HG03097 (cell line): ENCODE measurements around the gene ZNF547.
A peak's percentile ranks its signal among the peaks of the same experiment; 100 is the strongest.

Source experiments
- ATAC-seq: cut with Tn5 transposase; IDR thresholded peaks from one replicate; pipeline ENCODE4 v1.9.1; 2021; ENCODE audit not compliant: unreplicated experiment, low FRiP score

The ZNF547 gene

GRCh38 chr19:57362997-57363687 lies at the start of gene ZNF547, which contains the start of gene TRAPPC2B:
ZNF547 (plus strand) TSS chr19:57363551; CDS start chr19:57368556, 5,005 bp downstream.
TRAPPC2B (plus strand) TSS chr19:57363551; CDS start chr19:57364834, 1,283 bp downstream.
- ATAC-seq = peak; percentile 93

DNA sequence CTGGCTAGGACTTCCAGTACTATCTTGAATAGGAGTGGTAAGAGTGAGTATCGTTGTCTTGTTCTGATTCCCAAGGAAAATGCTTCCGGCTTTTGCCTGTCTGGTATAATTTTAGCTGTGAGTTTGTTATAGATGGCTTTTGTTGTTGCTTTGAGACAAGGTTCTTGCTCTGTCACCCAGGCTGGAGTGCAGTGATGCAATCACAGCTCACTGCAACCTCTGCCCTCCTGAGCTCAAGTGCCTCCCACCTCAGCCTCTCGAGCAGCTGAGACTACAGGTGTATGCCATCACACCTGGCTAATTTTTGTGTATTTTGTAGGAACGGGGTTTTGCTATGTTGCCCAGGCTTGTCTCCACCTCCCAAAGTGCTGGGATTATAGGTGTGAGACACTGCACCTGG lies 49.2 kb upstream of the ZNF547 start:
- no peak for ATAC-seq

- no peak for ATAC-seq
These were observed 45.8 kb upstream of the ZNF547 start for GRCh38 chr19:57317503-57317902.

GRCh38 chr19:57319869-57320179 lies 43.5 kb upstream of the ZNF547 start:
- no peak for ATAC-seq

GRCh38 chr19:57320180-57321084 lies 42.9 kb upstream of the ZNF547 start, which contains the start of gene ZNF543:
ZNF543 (plus strand) TSS chr19:57320472; CDS start chr19:57320854, 382 bp downstream.
- ATAC-seq = peak; percentile 98

DNA sequence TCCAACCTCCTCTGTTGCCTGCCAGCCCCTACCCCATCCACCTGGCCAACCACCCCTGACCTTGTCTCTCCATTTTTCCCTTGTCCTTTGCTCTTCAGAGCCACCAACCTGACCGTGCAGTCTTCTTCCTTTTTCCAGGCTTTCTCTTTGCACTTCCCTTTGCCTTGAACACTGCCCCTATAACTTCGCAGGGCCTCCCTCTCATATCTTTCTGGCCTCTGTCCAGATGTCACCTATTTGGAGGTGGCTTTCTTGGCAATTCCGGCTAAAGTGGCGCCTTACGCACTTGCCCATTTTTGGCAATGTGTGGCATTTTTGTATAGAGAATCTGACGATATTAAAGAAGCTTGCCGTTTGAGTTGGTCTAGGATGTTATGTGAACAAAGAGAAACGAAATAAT lies 42.2 kb upstream of the ZNF547 start:
- no peak for ATAC-seq

DNA sequence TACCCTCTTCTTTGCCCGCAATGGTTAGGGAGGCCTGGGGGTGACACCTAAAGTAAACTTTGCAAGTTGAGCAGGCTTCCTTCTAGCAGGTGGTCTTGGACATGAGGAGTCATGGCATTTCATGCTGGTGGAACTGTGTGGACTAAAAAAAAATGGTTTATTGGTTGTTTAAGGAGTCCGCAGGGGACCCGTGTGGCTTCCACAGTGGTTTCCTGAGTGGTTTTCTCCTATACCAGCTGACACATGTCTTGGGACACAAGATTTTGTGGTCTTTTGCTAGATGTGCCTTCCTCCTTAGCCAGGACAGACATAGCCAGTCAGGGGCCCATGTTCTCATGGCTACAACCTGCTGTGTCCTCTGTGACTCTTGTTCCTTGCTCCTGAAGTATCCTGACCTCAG lies 41.6 kb upstream of the ZNF547 start:
- ATAC-seq = no peak

DNA sequence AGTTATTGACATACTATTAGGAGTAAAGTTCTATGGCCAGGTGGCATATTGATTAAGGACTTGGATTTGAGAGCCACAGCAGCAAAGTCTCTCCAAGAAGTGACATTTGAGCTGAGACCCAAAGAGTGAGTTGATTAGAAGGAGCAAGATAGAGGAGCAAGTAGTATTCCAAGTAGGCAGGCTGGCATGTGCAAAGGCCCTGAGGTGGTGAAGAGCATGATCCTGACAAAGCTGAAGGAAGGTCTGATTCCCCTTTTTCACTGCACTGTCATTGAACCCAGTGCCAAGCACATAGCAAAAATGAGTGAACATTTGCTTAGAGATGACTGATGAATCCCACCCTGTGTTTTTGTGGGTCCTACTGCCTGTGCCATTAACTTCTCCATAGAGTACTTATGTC lies 38.4 kb upstream of the ZNF547 start:
- no peak for ATAC-seq

GRCh38 chr19:57327993-57328392 lies 35.4 kb upstream of the ZNF547 start:
- ATAC-seq = no peak

DNA sequence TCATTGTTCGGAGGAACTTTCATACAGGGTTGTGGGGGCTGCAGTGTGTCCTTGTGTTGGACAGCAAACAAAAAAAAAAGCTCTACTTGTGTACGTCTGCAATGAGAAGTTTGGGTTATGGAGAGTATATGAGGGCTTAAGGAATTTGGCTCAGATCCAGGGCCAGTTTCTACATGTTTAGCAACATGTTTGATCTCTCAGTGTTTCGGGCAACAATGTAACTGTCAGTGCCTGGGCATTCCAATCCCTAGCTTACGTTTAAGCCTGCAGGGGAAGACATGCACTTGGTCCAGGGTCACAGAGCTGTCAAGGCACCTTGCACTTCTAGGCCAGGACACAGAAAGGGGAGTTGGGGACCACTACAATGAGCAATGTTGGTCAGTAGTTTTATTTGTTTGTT lies 29.2 kb upstream of the ZNF547 start:
- ATAC-seq = no peak

GRCh38 chr19:57338877-57339276 lies 24.5 kb upstream of the ZNF547 start:
- ATAC-seq = no peak

- no peak for ATAC-seq
These were observed 20.8 kb upstream of the ZNF547 start for GRCh38 chr19:57342582-57342981.

DNA sequence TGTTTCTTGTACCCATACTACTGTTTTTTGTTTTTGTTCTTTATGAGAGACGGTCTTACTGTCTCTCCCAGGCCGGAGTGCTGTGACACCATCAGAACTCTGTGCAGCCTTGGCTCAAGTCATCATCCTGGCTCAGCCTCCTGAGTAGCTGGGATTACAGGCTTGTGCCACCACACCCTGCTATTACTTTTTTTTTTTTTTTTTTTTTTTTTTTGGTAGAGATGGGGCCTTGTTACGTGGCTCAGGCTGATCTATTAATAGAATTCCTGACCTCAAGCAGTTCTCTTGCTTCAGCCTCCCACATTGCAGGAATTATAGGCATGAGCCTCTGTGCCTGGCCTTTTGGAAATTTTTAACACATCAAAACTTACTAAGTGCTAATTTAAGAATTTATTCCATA lies 15.2 kb upstream of the ZNF547 start:
- ATAC-seq = no peak

DNA sequence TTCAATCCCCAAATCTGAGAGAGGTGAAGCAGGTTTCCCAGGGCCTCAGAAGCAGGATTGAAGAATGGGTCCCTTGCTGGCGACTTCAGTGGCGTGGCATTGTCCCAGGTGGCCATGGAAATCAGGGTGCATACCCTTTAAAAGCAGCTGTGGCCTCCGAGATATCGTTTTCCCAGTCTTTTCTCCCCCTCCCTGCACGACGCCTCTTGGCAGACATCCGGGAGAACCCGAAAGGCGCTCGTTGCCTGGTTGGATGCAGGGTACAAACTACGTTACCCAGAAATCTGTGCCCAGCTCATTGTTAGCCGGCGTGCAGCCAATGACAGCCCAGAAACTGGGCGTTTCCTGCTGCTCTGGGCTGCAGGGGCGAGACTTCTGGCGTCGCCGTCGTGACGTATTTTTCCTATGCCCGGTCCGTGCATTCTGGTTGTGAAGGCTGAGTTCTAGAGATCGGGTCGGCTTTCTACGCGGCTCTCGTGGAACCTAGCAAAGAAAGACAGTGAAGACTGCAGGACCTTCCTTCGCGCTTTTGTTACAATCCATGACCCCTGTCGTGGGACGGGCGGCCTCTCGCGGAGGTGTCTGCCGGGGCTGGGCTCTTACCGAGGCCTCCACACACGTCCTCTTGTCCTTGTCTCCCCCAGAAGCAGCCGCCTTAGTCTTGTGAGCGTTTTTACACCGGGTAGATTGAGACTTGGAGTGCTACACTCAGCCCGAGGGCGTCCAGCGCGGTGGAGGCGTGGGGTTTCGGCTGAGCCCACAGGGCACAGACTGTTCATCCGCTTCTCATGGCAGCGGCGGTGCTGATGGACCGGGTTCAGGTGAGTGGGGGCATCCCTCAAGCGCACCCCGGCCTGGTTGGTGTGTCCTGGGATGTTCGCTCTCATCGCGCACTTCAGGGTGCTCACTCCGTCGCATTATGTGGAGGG lies 12.2 kb upstream of the ZNF547 start, which contains the start of gene ZNF304:
ZNF304 (plus strand) TSS at position 395 of the 929 bp plus-strand sequence; CDS start at position 789, 394 bp downstream.
- peak; percentile 98 for ATAC-seq

DNA sequence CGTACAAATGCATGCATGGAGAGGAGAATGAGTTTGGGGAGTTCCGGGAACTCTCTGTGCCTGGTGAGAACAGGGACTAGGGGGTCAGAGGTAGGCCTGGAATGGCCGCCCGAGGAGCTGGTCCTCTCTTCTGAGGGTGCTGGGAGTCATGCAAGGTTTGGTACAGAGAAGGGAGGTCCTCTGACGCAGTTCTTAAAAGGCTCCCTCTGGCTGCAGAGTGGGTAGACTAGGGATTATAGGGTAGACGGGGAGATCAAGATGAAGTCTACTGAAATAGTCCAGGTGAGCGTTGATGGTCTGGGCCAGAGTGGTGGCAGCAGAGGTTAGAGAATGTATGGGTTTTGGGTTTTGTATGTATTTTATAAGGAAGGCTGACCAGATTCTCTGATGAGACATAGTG lies 11.5 kb upstream of the ZNF547 start:
- ATAC-seq = no peak

- ATAC-seq = no peak
These were observed 7.4 kb upstream of the ZNF547 start for GRCh38 chr19:57355916-57356315.

GRCh38 chr19:57357406-57357805 lies 5.9 kb upstream of the ZNF547 start:
- ATAC-seq = no peak

DNA sequence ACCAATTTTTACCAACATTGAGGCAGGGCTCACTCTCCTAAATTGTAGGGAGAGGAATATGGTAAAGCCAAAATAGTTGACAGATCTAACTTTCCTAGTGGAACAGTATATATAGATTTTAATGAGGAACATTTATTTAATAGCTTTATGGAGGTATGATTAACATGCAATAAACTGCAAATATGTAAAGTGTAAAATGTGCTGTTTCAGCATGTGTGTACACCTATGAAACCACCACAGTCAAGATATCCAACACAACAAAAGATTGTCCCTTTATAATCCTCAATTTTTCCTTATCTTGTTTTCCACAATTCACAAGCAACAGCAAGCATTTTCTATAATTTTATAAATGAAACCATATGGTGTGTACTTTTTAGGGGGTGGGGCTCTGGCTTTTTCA lies 4.1 kb upstream of the ZNF547 start:
- no peak for ATAC-seq

GRCh38 chr19:57362419-57362818 lies 932 bp upstream of the ZNF547 start:
- no peak for ATAC-seq

DNA sequence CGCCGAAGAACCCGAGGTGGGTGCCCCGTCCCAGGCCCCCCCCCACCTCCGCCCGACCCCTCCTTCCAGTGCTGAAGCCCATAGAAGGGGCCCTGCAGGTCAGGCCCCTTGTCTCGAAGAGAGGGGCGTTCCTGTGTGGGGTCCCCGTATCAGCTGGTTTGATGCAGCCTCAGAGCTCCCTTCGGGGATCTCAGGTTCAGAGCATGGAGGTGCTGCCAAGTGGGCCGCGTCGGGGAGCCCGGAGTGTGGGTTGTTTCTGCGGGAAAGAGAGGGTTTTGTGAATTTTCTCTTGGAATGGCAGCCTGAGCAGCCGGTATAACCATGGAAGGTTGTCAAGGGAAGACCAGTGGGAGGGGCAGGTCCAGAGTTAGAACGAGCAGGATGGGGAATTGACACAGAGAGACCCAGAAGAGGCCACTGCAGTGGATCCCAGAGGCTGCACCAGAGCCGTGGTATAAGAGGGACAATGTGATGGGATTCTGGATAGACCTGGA lies 384 bp downstream of the ZNF547 start:
- ATAC-seq = peak; percentile 11
